K562 (cell line): ENCODE results near the gene FAM83D. TPM values are rescaled to one million over a fixed set of nuclear protein-coding genes. Genes with fewer than 3 reads are reported as not detected.

Experiments
- ATAC-seq: fragments of 200-7000 bp; cut with Tn5 transposase; 3 replicates; pipeline ENCODE4 v1.9.1; 2020; ENCODE audit warnings: moderate library complexity
- BruUV-seq: library from RNA; stranded (reverse); fragments of 400-500 nt; replicated peaks from 2 replicates; lab custom pipeline; 2021; lab: Mats Ljungman, UMichigan
- CTCF ChIA-PET: fragments of 300-600 bp; formaldehyde crosslinking; extraction: SDS; loops from one replicate; lab custom pipeline; 2021; ENCODE audit warnings: low intra/inter-chr PET ratio; lab: Yijun Ruan, JAX
- POLR2A ChIA-PET: fragments of 300-600, 350-650 bp; sonication (Branson Sonifier 250); formaldehyde crosslinking; extraction: SDS; loops from one replicate; lab custom pipeline; 2021; ENCODE audit warnings: antibody characterized with exemption, inconsistent platforms; lab: Yijun Ruan, JAX
- DNase-seq, 4 experiments: peaks; one replicate each; pipeline versions ENCODE4 v3.0.0 to v3.0.0-alpha.2; 2011 to 2018; ENCODE audit warnings: low spot score in 3 of 4, mixed read lengths in 3 of 4; ENCODE audit errors: extremely low read depth in 1 of 4
- FAIRE-seq: peaks from 2 replicates; lab custom pipeline; 2011; peaks lifted over from hg19 to GRCh38; lab: Jason Lieb, UNC
- H2AFZ ChIP-seq: 2 replicates; pipeline ENCODE4 v1.6.0; 2011; ENCODE audit warnings: low read depth, low read length, control low read depth, inconsistent platforms
- H3K27ac ChIP-seq: fragments of 200-600 bp; 3 replicates; pipeline ENCODE4 v1.8.0; 2011; ENCODE audit warnings: low read depth, mild to moderate bottlenecking, control low read depth, inconsistent platforms, low read length, moderate library complexity, mixed read lengths; ENCODE audit errors: extremely low read depth
- H3K27me3 ChIP-seq, 2 experiments: fragments of 300-600 bp in 1 of 2; 2 replicates in 1 of 2; 3 replicates in 1 of 2; pipeline versions ENCODE4 v1.6.0 to v1.8.0; 2011; ENCODE audit warnings: inconsistent platforms in 2 of 2, low read length in 2 of 2, mild to moderate bottlenecking in 1 of 2, mixed read lengths in 1 of 2, moderate library complexity in 1 of 2; ENCODE audit not compliant: control insufficient read depth in 2 of 2, insufficient read depth in 2 of 2
- H3K36me3 ChIP-seq: fragments of 300-600 bp; 3 replicates; pipeline ENCODE4 v1.8.0; 2011; ENCODE audit warnings: mild to moderate bottlenecking, low read length, inconsistent platforms; ENCODE audit not compliant: control insufficient read depth, insufficient read depth
- H3K4me1 ChIP-seq, 2 experiments: fragments of 200-600 bp in 1 of 2; replicated peaks in 1 of 2; 2 replicates in 1 of 2; 3 replicates in 1 of 2; pipeline versions ENCODE4 v1.5.1 to v1.8.0; 2011; ENCODE audit warnings: inconsistent platforms in 2 of 2, low read length in 2 of 2, mild to moderate bottlenecking in 1 of 2, mixed read lengths in 1 of 2, moderate library complexity in 1 of 2; ENCODE audit not compliant: control insufficient read depth in 2 of 2, insufficient read depth in 2 of 2
- H3K4me2 ChIP-seq: 2 replicates; pipeline ENCODE4 v1.6.1; 2011; ENCODE audit warnings: low read length, control low read depth, inconsistent platforms, mixed read lengths; ENCODE audit not compliant: insufficient read depth
- H3K4me3 ChIP-seq: fragments of 200-600 bp; sonication (generic), shearing (Covaris generic); 2 replicates; pipeline ENCODE4 v1.5.1; 2016; ENCODE audit warnings: control low read depth, inconsistent platforms
- H3K79me2 ChIP-seq: fragments of 200-600 bp; 3 replicates; pipeline ENCODE4 v1.8.0; 2011; ENCODE audit warnings: low read length, inconsistent platforms; ENCODE audit not compliant: control insufficient read depth, insufficient read depth
- H3K9ac ChIP-seq, 2 experiments: 2 replicates each; pipeline versions ENCODE4 v1.6.0 to v1.6.1; 2011; ENCODE audit warnings: low read depth in 2 of 2, low read length in 2 of 2, control low read depth in 1 of 2, inconsistent platforms in 1 of 2, mild to moderate bottlenecking in 1 of 2, mixed read lengths in 1 of 2; ENCODE audit not compliant: insufficient read depth in 1 of 2
- H3K9me1 ChIP-seq: one replicate; pipeline ENCODE4 v1.6.0; 2011; ENCODE audit warnings: inconsistent platforms, mild to moderate bottlenecking, low read length, moderate library complexity; ENCODE audit not compliant: control insufficient read depth, insufficient read depth
- H3K9me3 ChIP-seq: replicated peaks from 2 replicates; pipeline ENCODE4 v1.5.1; 2011; ENCODE audit warnings: low read depth, low read length, inconsistent platforms; ENCODE audit not compliant: control insufficient read depth, insufficient read depth
- H4K20me1 ChIP-seq: replicated peaks from 2 replicates; pipeline ENCODE4 v1.6.1; 2011; ENCODE audit warnings: low read length, inconsistent platforms, mixed read lengths; ENCODE audit not compliant: control insufficient read depth, insufficient read depth
- CCNT2 ChIP-seq: IDR thresholded peaks from 2 replicates; pipeline ENCODE4 v1.6.1; 2011; ENCODE audit warnings: borderline replicate concordance, low read depth, mild to moderate bottlenecking, moderate library complexity, mixed read lengths, low read length; ENCODE audit not compliant: insufficient read length; ENCODE audit errors: extremely low read depth
- E2F6 ChIP-seq, 2 experiments: IDR thresholded peaks; 2 replicates each; pipeline ENCODE4 v1.6.1; 2011; ENCODE audit warnings: borderline replicate concordance in 1 of 2, control low read depth in 1 of 2, low read depth in 1 of 2, low read length in 1 of 2, mild to moderate bottlenecking in 1 of 2, mixed read lengths in 1 of 2, moderate library complexity in 1 of 2; ENCODE audit not compliant: insufficient read depth in 1 of 2, insufficient read length in 1 of 2, poor library complexity in 1 of 2, severe bottlenecking in 1 of 2; ENCODE audit errors: extremely low read depth in 1 of 2
- POLR2A ChIP-seq: fragments of 450-650 bp; conservative IDR thresholded peaks from 2 replicates; pipeline ENCODE4 v1.6.1; 2016
- POLR2AphosphoS5 ChIP-seq: IDR thresholded peaks from 2 replicates; pipeline ENCODE4 v1.6.1; 2011; ENCODE audit warnings: mild to moderate bottlenecking, low read depth, low read length, moderate library complexity; ENCODE audit not compliant: control insufficient read depth, insufficient read depth
- SMAD3 ChIP-seq: fragments of 450-650 bp; formaldehyde crosslinking; conservative IDR thresholded peaks from 2 replicates; pipeline ENCODE4 v1.4.0; 2020; ENCODE audit warnings: mild to moderate bottlenecking
- SUPT5H ChIP-seq: fragments of 450-650 bp; IDR thresholded peaks from 2 replicates; pipeline ENCODE4 v1.6.1; 2016
- ZNF740 ChIP-seq, 3 experiments: fragments of 200-800 bp in 1 of 3; sonication (Bioruptor generic) in 1 of 3; sonication (generic) in 1 of 3; formaldehyde crosslinking in 1 of 3; IDR thresholded peaks; 2 replicates each; pipeline versions ENCODE4 v1.6.1 to v1.8.0; 2016 to 2022; ENCODE audit warnings: mild to moderate bottlenecking in 2 of 3, missing compliant biosample characterization in 2 of 3, missing genetic modification characterization in 2 of 3, missing genetic modification reagents in 1 of 3
- WGBS: fragments of 100-300 bp; shearing (Covaris generic); methylation state at CpG from one replicate; pipeline ENCODE4 v1.1.6; 2016; ENCODE audit warnings: low coverage, mixed read lengths; ENCODE audit not compliant: insufficient coverage; ENCODE audit errors: missing lambda C conversion rate; 5-methylcytosine and 5-hydroxymethylcytosine counted together
- in situ Hi-C: fragments of 300-500 bp; cut with MboI; formaldehyde crosslinking; loops from 4 replicates; pipeline ENCODE4 v1.15.0; 2018; ENCODE audit warnings: inconsistent platforms, mixed read lengths
- intact Hi-C: fragments of 100-400 bp; cut with micrococcal nuclease; formaldehyde crosslinking; loops from 2 replicates; pipeline ENCODE4 v1.14.2; 2022
- polyA plus RNA-seq, 8 experiments: library from polyadenylated mRNA; depleted of rRNA in 4 of 8; stranded (reverse) in 5 of 8; unstranded in 3 of 8; fragments of >200 nt; fragmentation: Nextera tagmentation in 2 of 8; fragmentation: Illumina TruSeq in 1 of 8; extraction: Ambion mirVana in 2 of 8; extraction: Trizol in 1 of 8; gene quantifications; 2 replicates each; pipeline versions ENCODE4 v1.2.1 to v1.2.3, GENCODE V29; 2011 to 2014; ENCODE audit warnings: inconsistent platforms in 1 of 8, missing spikeins in 1 of 8
- total RNA-seq, 7 experiments: library from RNA; depleted of rRNA in 6 of 7; stranded (reverse); fragments of >200 nt in 6 of 7; fragmentation: Illumina TruSeq in 2 of 7; extraction: Trizol in 2 of 7; gene quantifications; 2 replicates each; pipeline versions ENCODE4 v1.2.1 to v1.2.3, GENCODE V29; 2011 to 2021; ENCODE audit warnings: low replicate concordance in 1 of 7

The FAM83D gene
- total and polyA plus RNA-seq, 9 of the 15 experiments (the other 6 are each of a cell fraction or from before 2014, with no cell fraction given): 8.2 to 66.1 (median 43.5) TPM

GRCh38 chr20:38952153-38952552 lies 25.9 kb downstream of the FAM83D start:
- Histone ChIP-seq H3K36me3 (peaks cover 75% of the 10 kb centered on the region), H3K79me2 (peaks cover 48% of the 10 kb centered on the region), H3K4me1 (peaks cover 14 to 19% of the 10 kb centered on the region in 2 experiments), H3K9me1 (no peaks in the 10 kb centered on the region), H2AFZ (no peak overlapping the region), H3K27me3 (no peaks in the 10 kb centered on the region), H3K27ac (peak overlapping the region; percentile 32; the same call in 2 of the 3 replicates), H3K4me3 (no peak overlapping the region), H3K9ac (no peak overlapping the region), H4K20me1 (no peaks in the 10 kb centered on the region), H3K9me3 (no peaks in the 10 kb centered on the region), H3K4me2 (no peak overlapping the region)
- FAIRE-seq (no peak), DNase-seq (no peak), ATAC-seq (no peak)
- CTCF ChIA-PET: no interaction called here
- TF ChIP-seq SMAD3 (CRISPR knock-in tag): no peak
- TF ChIP-seq POLR2AphosphoS5: peak; percentile 44; the same call in 1 of the 2 replicates
- TF ChIP-seq SUPT5H: peak; percentile 12; the same call in 1 of the 2 replicates
- TF ChIP-seq E2F6 (IDR thresholded peaks at IDR 0.05; ENCODE audit: borderline replicate concordance in 1 of 2, extremely low read depth in 1 of 2, insufficient read depth in 1 of 2, insufficient read length in 1 of 2, low read depth in 1 of 2, low read length in 1 of 2, poor library complexity in 1 of 2, severe bottlenecking in 1 of 2): peak in 1 of 2 experiments; percentile 51
- TF ChIP-seq CCNT2: no peak
- TF ChIP-seq POLR2A: 0 out of 2 replicates have a peak, but pooled peaks have one; percentile 40
- peak; percentile 56; the same call in 1 of the 2 replicates for TF ChIP-seq ZNF740 (CRISPR knock-in tag; IDR thresholded peaks at IDR 0.05)
- no peak for TF ChIP-seq ZNF740 (tag; IDR thresholded peaks at IDR 0.05)
- intact Hi-C loops: no loop called here
- WGBS: 93% methylated on average over 6 of the region's 6 CpGs
- in situ Hi-C loops: no loop called here
- BruUV-seq: TSS peak; percentile 21
- POLR2A ChIA-PET: interaction anchor here (0.7 to 1.7 kb wide), 3 partner anchors 10 to 16 kb away, joined by 3 to 7 read pairs (median 5); partner anchors contain the start of gene DHX35
